Activated T-cell treated with anti-CD3 and anti-CD28 coated beads, Interleukin-2, amount 50 U/mL, for 48 hours (primary cell): Measurements from ENCODE around the gene CCDC186.

Experiments used
- DNase-seq, 2 experiments: peaks; one replicate each; pipeline ENCODE4 v3.0.0-alpha.2; 2020

Gene CCDC186

GRCh38 chr10:114103284-114103683 is 70.7 kb downstream of the CCDC186 start:
- peak in 1 of 2 experiments; percentile 34 for DNase-seq

GRCh38 chr10:114102256-114102655 is 71.7 kb downstream of the CCDC186 start:
- DNase-seq = no peak

DNA sequence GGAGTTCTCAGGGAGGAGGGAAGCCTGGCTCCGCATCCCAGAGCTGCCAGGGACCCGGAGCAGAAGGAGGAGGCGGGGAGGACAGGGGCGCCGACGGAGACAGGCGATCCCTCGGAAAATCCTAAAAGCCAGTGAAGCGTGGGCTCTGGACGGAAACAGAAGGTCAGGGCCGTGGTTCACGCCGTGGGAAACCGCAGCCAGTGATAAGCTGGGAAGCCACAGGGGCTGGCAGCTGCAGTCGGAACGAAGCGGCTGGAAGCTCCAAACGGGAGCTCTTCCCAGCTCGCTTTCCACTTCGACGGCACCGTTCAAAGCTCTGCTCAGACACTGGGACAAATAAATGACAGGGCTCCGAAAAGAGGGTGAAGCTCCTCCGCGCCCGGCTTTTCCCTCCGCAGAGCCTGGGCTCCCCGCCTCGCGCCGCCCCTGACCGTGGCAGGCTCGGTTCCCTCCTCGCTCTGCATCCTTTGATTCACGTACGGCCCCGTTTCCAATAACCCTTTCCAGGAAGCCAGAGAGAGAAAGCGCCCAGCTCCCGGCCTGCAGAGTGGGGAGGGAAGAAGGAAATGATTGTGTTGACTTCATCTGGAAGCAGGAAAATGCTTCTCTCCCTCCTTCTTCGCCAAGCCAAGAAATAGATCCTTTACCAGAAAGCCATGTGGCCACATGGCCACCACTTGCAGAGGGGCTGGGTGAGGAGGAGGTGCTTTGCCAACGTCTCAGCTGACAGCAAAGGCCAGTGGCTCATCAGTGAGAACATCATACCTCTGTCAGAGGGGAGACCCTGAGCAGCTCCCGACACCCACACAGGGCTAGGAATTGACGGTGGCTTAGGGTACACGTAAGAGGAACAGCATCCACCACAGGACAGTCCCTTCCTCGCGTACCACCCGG is 72.9 kb downstream of the CCDC186 start:
- DNase-seq = peak in 1 of 2 experiments; percentile 28

DNA sequence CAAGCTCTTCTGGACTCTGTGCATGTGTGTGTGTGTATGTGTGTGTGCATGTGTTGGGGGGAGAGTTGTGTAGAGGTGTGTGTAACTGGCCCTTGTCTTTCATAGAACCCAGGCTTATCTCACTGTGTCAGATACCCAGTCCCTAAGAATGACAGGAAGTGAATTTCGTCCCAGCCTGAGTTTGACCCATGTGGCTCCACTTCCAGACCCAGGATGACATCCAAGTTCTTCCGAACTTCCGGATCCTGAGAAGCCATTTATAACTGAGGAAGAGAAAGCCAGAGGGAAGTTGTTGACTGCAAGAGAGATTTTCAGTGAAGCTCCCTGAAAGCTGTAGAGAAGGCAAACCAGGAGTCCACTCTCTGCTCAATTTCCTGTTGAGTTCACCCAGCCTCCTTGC is 77.1 kb downstream of the CCDC186 start:
- no peak for DNase-seq

GRCh38 chr10:114095559-114096337 is 78.3 kb downstream of the CCDC186 start:
- no peak for DNase-seq

DNA sequence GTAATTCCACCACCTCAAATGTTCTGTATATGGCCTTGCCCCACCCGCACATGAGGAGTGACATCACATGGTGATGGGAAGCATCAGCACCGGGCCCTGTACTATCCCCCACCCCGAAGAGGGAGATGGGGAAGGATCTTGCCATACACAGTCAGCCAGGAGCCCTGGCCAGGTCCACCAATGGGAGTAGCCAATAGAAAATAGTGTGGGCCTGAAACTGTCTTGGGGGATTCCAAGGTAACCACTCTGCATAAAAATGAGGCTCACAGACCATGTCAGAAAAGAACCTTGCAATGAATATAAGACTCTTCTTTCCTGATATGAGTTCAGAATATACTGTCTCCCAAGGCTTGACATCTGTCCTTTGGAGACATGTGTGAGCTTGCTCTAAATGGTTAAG is 79.2 kb downstream of the CCDC186 start:
- DNase-seq = no peak

GRCh38 chr10:114087655-114088054 is 86.3 kb downstream of the CCDC186 start:
- no peak for DNase-seq

DNA sequence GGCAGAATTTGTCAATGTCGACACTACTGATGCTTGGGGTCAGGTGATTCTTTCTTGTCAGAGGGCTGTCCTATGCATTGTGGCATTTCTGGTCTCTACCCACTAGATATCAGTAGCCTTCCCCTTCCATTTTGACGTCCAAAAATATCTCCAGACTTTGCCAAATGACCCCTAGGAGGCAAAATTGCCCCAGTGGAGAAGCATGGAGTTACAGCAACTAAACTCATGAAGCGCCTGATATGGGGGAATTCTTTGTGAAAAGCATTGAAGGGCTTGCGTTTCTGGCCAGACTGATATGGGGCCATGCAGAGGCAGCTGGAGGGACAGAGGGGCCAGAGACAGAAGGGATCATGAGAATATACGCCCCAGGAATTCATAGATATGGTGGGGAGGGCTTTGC is 86.7 kb downstream of the CCDC186 start:
- no peak for DNase-seq

DNA sequence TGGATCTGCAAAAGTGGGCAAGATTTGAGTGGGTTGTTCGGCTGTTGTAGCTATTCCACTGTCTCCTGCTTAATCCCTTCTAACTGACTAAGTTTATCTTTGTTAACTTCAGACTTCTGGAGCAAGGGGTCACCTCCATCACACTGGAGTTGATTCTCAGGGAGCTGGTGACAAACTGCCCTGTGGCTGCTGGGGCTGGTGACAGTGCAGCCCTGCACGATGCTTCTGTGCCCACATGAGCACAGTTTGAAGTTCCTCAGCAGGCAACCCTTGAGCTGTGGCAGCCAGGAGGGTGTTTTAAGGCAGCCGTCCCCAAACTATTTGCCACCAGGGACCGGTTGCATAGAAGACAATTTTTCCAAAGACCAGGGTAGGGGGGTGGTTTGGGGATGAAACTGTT is 89.8 kb downstream of the CCDC186 start:
- peak in 1 of 2 experiments; percentile 33 for DNase-seq

DNA sequence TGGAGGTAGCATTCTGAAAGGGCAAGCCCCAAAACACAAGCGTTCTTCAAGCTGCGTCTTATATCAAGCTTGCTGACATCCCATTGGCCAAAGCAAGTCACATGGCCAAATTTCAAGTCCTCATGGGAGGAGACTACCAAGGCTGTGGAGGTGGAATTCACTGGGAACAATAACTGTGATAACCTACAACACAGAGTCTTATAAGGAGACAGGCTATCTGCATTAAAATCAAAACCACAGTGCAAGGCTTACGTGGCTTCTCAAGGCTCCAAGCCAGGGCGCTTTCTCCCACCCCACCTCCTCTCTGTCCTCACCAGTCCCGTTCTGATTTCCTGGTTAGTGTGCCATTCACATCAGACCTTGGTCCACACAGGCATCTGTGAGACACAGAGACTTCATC is 91.0 kb downstream of the CCDC186 start:
- DNase-seq = no peak

DNA sequence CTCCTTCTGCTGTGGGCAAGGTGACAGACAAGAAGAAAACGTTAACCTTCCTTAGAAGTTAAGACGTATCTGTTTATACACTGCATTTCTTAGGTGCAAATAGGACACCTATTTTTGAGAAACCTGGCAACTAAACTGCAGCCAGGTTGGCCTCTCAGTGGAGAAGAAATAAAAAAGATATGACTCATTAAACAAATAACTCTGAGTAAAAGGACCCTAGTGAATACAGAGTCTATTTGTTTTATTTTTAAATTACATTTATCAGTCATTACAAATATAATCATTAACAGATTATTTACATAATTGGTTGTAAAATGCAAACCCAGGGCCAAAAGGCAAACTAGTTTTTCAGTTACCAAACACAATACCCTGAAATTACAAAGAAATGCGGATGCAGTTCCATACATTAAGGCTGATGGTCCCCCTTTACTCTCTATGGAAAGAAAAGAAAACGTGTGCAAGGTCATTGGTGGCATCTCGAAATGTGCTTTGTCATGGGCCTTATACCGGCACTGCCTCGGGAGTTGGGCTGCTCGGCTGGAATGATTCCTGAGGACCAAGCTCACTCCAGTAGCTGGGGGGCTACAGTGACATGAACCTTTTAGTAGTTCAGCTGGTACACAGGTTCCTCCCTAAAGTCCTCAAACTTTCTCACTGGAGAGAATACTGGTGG is 92.0 kb downstream of the CCDC186 start:
- no peak for DNase-seq

- DNase-seq = no peak
These were observed 94.6 kb downstream of the CCDC186 start for GRCh38 chr10:114079421-114079820.

GRCh38 chr10:114078346-114078745 is 95.7 kb downstream of the CCDC186 start:
- no peak for DNase-seq

- DNase-seq = no peak
These were observed 96.2 kb downstream of the CCDC186 start for GRCh38 chr10:114077815-114078219.

DNA sequence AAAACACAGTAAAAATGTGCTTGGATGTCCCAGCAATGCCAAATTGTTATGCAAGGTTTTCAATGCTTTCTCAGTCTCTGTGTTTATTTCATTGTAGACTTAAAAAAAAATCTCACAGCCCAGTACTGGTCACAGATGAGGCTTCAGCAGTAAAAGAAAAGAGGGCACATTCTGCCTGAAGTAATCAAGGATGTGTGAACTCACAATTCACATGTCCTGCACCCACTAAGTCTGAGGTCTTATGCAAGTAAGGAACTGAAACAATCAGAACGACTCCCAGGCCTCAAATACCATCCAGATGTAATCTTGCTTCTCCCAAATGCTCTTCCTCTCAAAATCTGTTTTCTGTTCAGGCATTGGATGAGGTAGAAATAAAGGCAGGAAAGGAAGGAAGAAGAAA is 96.7 kb downstream of the CCDC186 start:
- DNase-seq = no peak

GRCh38 chr10:114075093-114075492 is 98.9 kb downstream of the CCDC186 start:
- no peak for DNase-seq

GRCh38 chr10:114073395-114074186 is 100.4 kb downstream of the CCDC186 start:
- no peak for DNase-seq

DNA sequence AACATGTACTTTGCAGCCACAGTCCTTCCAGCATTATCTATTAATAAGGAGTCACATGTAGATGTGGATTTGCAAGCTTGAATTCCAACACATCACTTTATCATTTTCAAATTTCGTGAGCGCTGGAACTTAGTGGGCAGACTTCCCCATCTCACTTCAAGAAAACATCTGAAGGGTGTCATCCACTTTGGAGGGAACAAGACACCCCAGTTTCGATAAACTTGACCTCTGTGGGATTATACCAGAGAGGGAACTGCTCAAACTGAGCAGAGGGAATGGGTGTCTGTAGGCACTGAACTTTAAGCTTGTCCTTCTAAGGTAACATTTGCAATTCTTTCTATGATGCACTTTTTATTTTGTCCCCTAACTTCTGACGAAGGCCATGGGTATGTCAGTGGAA is 102.8 kb downstream of the CCDC186 start:
- no peak for DNase-seq
